ENCODE data around the gene C10orf90.

DNA sequence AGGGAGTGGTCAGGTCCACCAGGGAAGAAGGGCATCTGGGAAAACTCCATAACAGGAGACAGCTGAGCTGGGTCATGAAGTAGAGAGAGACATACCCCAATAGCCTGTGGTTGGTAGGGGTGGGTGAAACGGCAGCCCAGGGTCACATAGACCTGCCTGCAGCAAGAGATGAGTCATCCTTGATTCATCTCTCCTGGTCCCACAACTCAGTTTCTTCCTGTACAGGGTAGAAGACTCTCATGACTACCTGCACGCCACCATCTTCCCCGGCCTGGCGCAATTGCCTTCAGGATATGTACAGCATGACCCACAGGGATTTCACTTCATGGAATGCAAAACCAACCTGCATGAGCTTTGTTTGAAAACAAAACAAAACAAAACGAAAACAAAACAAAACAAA is 237.1 kb downstream of the C10orf90 start:
- TF ChIP-seq, protein P1, sequence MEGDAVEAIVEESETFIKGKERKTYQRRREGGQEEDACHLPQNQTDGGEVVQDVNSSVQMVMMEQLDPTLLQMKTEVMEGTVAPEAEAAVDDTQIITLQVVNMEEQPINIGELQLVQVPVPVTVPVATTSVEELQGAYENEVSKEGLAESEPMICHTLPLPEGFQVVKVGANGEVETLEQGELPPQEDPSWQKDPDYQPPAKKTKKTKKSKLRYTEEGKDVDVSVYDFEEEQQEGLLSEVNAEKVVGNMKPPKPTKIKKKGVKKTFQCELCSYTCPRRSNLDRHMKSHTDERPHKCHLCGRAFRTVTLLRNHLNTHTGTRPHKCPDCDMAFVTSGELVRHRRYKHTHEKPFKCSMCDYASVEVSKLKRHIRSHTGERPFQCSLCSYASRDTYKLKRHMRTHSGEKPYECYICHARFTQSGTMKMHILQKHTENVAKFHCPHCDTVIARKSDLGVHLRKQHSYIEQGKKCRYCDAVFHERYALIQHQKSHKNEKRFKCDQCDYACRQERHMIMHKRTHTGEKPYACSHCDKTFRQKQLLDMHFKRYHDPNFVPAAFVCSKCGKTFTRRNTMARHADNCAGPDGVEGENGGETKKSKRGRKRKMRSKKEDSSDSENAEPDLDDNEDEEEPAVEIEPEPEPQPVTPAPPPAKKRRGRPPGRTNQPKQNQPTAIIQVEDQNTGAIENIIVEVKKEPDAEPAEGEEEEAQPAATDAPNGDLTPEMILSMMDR (IDR thresholded peaks at IDR 0.05; ENCODE audit: low read length) = no peak
- no peak for TF ChIP-seq EZH2 (IDR thresholded peaks at IDR 0.05; ENCODE audit: borderline replicate concordance, low read length)
